ENCODE data around the gene ASIC1. TPM values are rescaled to one million over a fixed set of nuclear protein-coding genes. Genes with fewer than 3 reads are reported as not detected.

ASIC1 gene
- total RNA-seq, 1 donor from 2014 or later: not detected

DNA sequence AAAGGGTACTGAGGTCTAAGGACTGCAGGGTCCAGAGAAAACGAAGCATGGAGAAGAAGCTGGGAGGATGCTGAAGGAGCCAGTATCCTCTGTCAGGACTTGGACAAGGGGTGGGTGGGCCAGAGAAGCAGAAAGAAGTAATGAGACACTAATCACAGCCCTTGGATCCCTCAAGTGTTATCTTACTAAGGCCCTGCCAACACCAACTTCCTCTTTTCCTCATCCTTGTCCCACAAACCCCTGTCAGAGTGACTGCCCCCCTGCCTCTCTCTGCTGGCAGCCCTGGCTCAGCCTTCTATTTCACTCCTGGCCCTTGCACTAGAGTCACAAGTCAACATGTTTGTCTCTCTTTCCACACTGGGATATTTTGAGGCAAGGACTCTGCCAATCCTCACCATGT is 3.8 kb upstream of the ASIC1 start:
- H3K4me3 ChIP-seq: no peak overlapping the region
- no peaks in the 10 kb centered on the region for H3K9me3 ChIP-seq
- TF ChIP-seq, protein P1, sequence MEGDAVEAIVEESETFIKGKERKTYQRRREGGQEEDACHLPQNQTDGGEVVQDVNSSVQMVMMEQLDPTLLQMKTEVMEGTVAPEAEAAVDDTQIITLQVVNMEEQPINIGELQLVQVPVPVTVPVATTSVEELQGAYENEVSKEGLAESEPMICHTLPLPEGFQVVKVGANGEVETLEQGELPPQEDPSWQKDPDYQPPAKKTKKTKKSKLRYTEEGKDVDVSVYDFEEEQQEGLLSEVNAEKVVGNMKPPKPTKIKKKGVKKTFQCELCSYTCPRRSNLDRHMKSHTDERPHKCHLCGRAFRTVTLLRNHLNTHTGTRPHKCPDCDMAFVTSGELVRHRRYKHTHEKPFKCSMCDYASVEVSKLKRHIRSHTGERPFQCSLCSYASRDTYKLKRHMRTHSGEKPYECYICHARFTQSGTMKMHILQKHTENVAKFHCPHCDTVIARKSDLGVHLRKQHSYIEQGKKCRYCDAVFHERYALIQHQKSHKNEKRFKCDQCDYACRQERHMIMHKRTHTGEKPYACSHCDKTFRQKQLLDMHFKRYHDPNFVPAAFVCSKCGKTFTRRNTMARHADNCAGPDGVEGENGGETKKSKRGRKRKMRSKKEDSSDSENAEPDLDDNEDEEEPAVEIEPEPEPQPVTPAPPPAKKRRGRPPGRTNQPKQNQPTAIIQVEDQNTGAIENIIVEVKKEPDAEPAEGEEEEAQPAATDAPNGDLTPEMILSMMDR (IDR thresholded peaks at IDR 0.05): no peak
- no peaks in the 10 kb centered on the region for H3K27me3 ChIP-seq
- peaks cover 5% of the 10 kb centered on the region in 2 donors for H3K4me1 ChIP-seq
- no peak overlapping the region for H3K27ac ChIP-seq
- no peaks in the 10 kb centered on the region for H3K36me3 ChIP-seq
- intact Hi-C loops (cut with DNase I): no loop called here
- DNase-seq (ENCODE audit: low spot score in 2 of 2): no peak

DNA sequence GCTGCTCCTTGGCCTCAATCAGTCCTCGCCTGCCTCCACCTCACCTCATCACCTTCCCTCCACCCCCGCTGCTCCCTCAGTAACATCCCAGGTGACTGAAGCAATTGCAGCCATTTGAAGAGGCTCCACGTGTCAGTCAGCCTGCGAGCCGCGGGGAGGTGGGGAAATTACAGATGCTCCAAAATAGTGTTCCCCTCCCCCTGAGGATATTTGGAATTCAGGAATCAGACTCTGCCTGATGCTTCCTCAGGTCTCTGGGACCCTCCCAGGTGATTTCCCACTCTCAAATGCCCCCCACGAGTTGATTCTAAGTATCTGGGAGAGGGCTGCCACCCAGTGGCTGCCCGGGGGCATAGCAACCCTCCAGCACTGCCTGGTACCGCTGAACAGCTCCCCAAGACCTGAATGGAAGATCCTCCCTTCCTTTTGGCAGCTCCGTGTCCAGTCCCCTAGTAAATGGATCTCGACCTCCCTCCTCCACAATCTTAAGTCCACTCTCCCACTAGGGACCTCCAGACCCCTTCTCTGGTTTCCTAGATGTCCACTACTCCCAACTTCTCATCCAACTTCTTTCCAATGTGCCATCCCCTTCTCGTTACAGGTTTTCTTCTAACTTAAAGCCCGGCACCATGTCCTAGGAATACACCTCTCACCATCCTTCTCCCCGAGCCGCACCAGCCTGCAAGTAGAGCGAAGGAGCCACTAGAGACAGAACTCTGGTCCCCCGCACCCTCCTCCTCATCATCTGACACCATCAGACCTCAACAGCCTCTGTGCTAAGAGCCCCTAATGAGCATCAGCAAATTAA is 1.4 kb upstream of the ASIC1 start:
- no peak overlapping the region for H3K4me3 ChIP-seq
- H3K4me1 ChIP-seq: peaks cover 2 to 5% of the 10 kb centered on the region in 2 donors
- no peaks in the 10 kb centered on the region for H3K36me3 ChIP-seq
- TF ChIP-seq, protein P1 (IDR thresholded peaks at IDR 0.05): peak; percentile 78 to 94 (median 92)
- no peak overlapping the region for H3K27ac ChIP-seq
- no peaks in the 10 kb centered on the region for H3K27me3 ChIP-seq
- no peaks in the 10 kb centered on the region for H3K9me3 ChIP-seq
- DNase-seq (ENCODE audit: low spot score in 2 of 2): no peak
- intact Hi-C loops (cut with DNase I): loop anchor here (2.0 to 5.0 kb wide), 3 partner anchors 89 to 279 kb away; no protein-coding TSS in a partner anchor

DNA sequence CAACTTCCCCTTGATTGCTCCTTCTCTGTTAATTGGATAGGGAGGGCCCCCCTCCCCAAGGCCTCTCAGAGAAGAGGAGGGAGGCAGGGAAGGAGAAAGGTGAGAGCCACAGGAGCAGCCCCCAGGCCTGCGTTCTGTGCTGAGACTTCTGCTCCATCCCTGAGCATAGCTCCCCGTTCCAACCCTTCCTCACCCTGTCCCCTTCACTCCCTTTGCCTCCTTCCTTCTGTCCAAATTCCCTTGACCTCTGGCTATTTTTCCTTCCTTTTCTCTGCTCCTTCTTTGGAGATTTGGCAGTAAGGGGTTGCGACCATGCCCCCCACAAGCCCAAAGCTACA is 788 bp upstream of the ASIC1 start:
- intact Hi-C loops (cut with DNase I): loop anchor here (2.0 to 5.0 kb wide), 3 partner anchors 90 to 279 kb away; no protein-coding TSS in a partner anchor
- H3K27me3 ChIP-seq: no peaks in the 10 kb centered on the region
- H3K36me3 ChIP-seq: no peaks in the 10 kb centered on the region
- TF ChIP-seq, protein P1 (IDR thresholded peaks at IDR 0.05): no peak
- peak overlapping the region in 1 of 2 donors; percentile 73 for H3K4me3 ChIP-seq
- H3K27ac ChIP-seq: no peak overlapping the region
- H3K4me1 ChIP-seq: peaks cover 2 to 5% of the 10 kb centered on the region in 2 donors
- no peak for DNase-seq (ENCODE audit: low spot score in 2 of 2)
- no peaks in the 10 kb centered on the region for H3K9me3 ChIP-seq

DNA sequence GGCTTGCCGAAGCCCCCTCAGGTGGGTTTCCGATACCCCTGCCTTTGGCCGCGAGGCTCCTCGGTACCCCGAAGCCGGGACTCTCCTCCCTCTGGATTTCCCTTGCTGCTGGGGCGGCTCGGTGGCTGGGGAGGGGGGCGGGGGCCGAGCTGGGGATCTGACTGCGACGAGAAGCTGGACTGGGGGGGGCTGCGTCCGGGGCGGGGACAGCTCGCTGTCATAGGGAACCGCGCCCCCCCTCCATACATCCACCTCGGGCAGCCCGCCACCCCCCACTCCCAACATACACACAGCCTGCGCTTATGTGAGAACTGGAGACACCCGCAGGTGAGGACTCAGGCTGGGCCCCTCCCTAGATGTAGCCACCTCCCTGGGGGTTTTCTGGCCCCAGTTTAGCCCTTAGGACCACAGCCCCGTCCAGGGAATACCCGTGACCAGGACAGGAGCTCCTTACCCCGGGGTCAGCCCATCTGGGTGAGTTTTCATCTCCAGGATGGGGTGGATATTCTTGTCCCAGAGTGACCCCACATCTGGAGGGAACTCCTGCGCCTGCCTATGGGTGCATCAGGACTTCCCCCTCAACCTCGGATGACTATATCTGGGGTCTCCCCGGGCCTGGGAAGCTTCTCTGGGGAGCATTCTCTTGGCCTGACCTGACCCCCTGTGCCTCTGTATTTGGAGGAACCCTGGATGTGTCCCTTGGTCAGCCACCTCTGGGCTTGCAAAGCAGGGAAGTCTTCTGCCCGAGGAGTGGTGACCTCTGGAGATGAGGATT is 687 bp downstream of the ASIC1 start:
- TF ChIP-seq, protein P1 (IDR thresholded peaks at IDR 0.05): no peak
- no peak overlapping the region for H3K27ac ChIP-seq
- peak overlapping the region; percentile 56 to 73 for H3K4me3 ChIP-seq
- intact Hi-C loops (cut with DNase I): loop anchor here (2.0 to 5.0 kb wide), 3 partner anchors 91 to 281 kb away; no protein-coding TSS in a partner anchor
- no peak for DNase-seq (ENCODE audit: low spot score in 2 of 2)
- no peaks in the 10 kb centered on the region for H3K36me3 ChIP-seq
- H3K27me3 ChIP-seq: no peaks in the 10 kb centered on the region
- peaks cover 2 to 5% of the 10 kb centered on the region in 2 donors for H3K4me1 ChIP-seq
- H3K9me3 ChIP-seq: no peaks in the 10 kb centered on the region

DNA sequence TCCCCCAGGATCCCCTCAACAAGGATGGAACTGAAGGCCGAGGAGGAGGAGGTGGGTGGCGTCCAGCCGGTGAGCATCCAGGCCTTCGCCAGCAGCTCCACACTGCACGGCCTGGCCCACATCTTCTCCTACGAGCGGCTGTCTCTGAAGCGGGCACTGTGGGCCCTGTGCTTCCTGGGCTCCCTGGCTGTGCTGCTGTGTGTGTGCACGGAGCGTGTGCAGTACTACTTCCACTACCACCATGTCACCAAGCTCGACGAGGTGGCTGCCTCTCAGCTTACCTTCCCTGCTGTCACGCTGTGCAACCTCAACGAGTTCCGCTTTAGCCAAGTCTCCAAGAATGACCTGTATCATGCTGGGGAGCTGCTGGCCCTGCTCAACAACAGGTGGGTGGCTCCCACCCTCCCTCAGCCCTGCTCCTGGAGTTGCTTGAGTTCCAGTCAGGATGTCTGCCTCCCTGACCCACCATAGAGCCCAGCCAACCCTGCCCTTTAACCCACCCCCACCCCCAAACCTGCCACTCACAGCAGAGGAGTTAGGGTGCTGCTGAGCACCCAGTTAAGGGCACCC is 1.4 kb downstream of the ASIC1 start:
- intact Hi-C loops (cut with DNase I): loop anchor here (5.0 kb wide), 2 partner anchors 192 to 282 kb away; no protein-coding TSS in a partner anchor
- H3K27me3 ChIP-seq: no peaks in the 10 kb centered on the region
- TF ChIP-seq, protein P1 (IDR thresholded peaks at IDR 0.05): no peak

More for the DNA sequence above, 1.4 kb downstream of the ASIC1 start:
- DNase-seq (ENCODE audit: low spot score in 2 of 2): no peak
- Histone ChIP-seq H3K36me3 (no peaks in the 10 kb centered on the region), H3K4me3 (no peak overlapping the region), H3K9me3 (no peaks in the 10 kb centered on the region), H3K4me1 (peaks cover 2 to 5% of the 10 kb centered on the region in 2 donors), H3K27ac (no peak overlapping the region)

Data from ascending aorta (tissue), 2 donors.